T-cell (primary cell): ENCODE results near the gene DLD. TPM values are rescaled to one million over a fixed set of nuclear protein-coding genes. Genes with fewer than 3 reads are reported as not detected.

Source experiments
- ATAC-seq, 4 experiments: fragments of 200-7000 bp in 3 of 4; fragments of 150-1000 bp in 1 of 4; cut with Tn5 transposase; replicated peaks in 1 of 4; 1 replicate in 3 of 4; 2 replicates in 1 of 4; pipeline ENCODE4 v1.10.0; 2021; ENCODE audit warnings: moderate library complexity in 3 of 4, mild to moderate bottlenecking in 2 of 4, moderate number of reproducible peaks in 1 of 4
- CTCF ChIA-PET, 2 donors: fragments of 300-600 bp; sonication (Branson Sonifier 250); formaldehyde crosslinking; loops; one replicate each; lab custom pipeline; 2022; ENCODE audit warnings: antibody characterized with exemption in 2 of 2; lab: Charles Lee
- POLR2A ChIA-PET, 2 donors: fragments of 300-600 bp; sonication (Branson Sonifier 250); formaldehyde crosslinking; loops; one replicate each; lab custom pipeline; 2022; ENCODE audit warnings: antibody characterized with exemption in 2 of 2; lab: Charles Lee
- DNase-seq, 35 experiments: peaks; one replicate each; pipeline versions ENCODE4 v3.0.0 to v3.0.0-alpha.2; 2013 to 2023
- H3K27ac ChIP-seq: one replicate; pipeline ENCODE4 v1.5.1; 2013; ENCODE audit warnings: low read length
- H3K27me3 ChIP-seq, 2 experiments: replicated peaks in 1 of 2; 1 replicate in 1 of 2; 2 replicates in 1 of 2; pipeline versions ENCODE4 v1.6.1 to v1.7.0; 2013; ENCODE audit warnings: low read length in 1 of 2, mixed read lengths in 1 of 2; ENCODE audit not compliant: control insufficient read depth in 2 of 2, insufficient read depth in 2 of 2; ENCODE audit errors: extremely low read depth in 1 of 2
- H3K36me3 ChIP-seq, 2 donors: 1 replicate in 1 of 2; 2 replicates in 1 of 2; pipeline versions ENCODE4 v1.6.1 to v1.7.0; 2013; ENCODE audit warnings: low read length in 1 of 2; ENCODE audit not compliant: control insufficient read depth in 2 of 2, insufficient read depth in 1 of 2; ENCODE audit errors: extremely low read depth in 1 of 2
- H3K4me1 ChIP-seq, 2 experiments: 1 replicate in 1 of 2; 2 replicates in 1 of 2; pipeline versions ENCODE4 v1.6.1 to v1.7.0; 2013; ENCODE audit warnings: low read length in 2 of 2, mixed read lengths in 1 of 2; ENCODE audit not compliant: insufficient read depth in 2 of 2, control insufficient read depth in 1 of 2; ENCODE audit errors: extremely low read depth in 1 of 2
- H3K4me3 ChIP-seq, 2 donors: 1 replicate in 1 of 2; 2 replicates in 1 of 2; pipeline versions ENCODE4 v1.5.1 to v1.7.0; 2013; ENCODE audit warnings: mild to moderate bottlenecking in 2 of 2, low read length in 1 of 2, moderate library complexity in 1 of 2; ENCODE audit not compliant: control insufficient read depth in 1 of 2; ENCODE audit errors: extremely low read depth in 1 of 2
- H3K9me3 ChIP-seq: 2 replicates; pipeline ENCODE4 v1.7.0; 2013
- H3K27ac Mint-ChIP-seq, 2 donors: one replicate each; pipeline ENCODE4 v1.8.0; 2020 to 2021; ENCODE audit warnings: mild to moderate bottlenecking in 2 of 2, mixed read lengths in 2 of 2
- H3K27me3 Mint-ChIP-seq, 2 donors: one replicate each; pipeline ENCODE4 v1.8.0; 2021 to 2022; ENCODE audit warnings: mixed read lengths in 2 of 2
- H3K36me3 Mint-ChIP-seq: one replicate; pipeline ENCODE4 v1.8.0; 2021; ENCODE audit warnings: mixed read lengths
- H3K4me1 Mint-ChIP-seq, 3 donors: one replicate each; pipeline ENCODE4 v1.8.0; 2020 to 2022; ENCODE audit warnings: mixed read lengths in 3 of 3, mild to moderate bottlenecking in 1 of 3
- H3K4me3 Mint-ChIP-seq, 3 donors: one replicate each; pipeline ENCODE4 v1.8.0; 2020 to 2022; ENCODE audit warnings: mild to moderate bottlenecking in 3 of 3, mixed read lengths in 3 of 3, moderate library complexity in 3 of 3
- H3K9me3 Mint-ChIP-seq, 3 donors: one replicate each; pipeline ENCODE4 v1.8.0; 2020 to 2022; ENCODE audit warnings: mixed read lengths in 3 of 3
- WGBS: methylation state at CpG from one replicate; pipeline ENCODE4 v1.1.5; 2013; ENCODE audit warnings: missing lambda C conversion rate; ENCODE audit not compliant: insufficient coverage; 5-methylcytosine and 5-hydroxymethylcytosine counted together
- total RNA-seq, 35 experiments: library from RNA in 6 of 35; stranded (reverse) in 6 of 35; fragments of 120-200 nt in 1 of 35; gene quantifications; one replicate each; pipeline versions ENCODE4 v1.2.1 to v1.2.4 and lab custom pipeline; 2013 to 2026

DLD gene
- total RNA-seq, 5 donors from 2014 or later (not counting 1 experiment from before 2014, with no cell fraction given), result 32.3 to 63.6 (median 41.9) TPM

GRCh38 chr7:107939573-107940489, 48.8 kb downstream of the DLD start:
- no peak for DNase-seq
- Histone ChIP-seq H3K4me3 (no peak overlapping the region), H3K27me3 (no peaks in the 10 kb centered on the region), H3K27ac (no peak overlapping the region), H3K4me1 (no peaks in the 10 kb centered on the region), H3K36me3 (peaks cover 3 to 8% of the 10 kb centered on the region in 2 donors), H3K9me3 (no peaks in the 10 kb centered on the region)
- no peak for ATAC-seq
- H3K9me3 Mint-ChIP-seq, result no peaks in the 10 kb centered on the region
- H3K27ac Mint-ChIP-seq, result no peak overlapping the region
- H3K36me3 Mint-ChIP-seq, result peaks cover 18% of the 10 kb centered on the region
- ChIA-PET CTCF (no interaction called here), POLR2A (no interaction called here)
- H3K27me3 Mint-ChIP-seq, result no peaks in the 10 kb centered on the region
- no peak overlapping the region for H3K4me3 Mint-ChIP-seq
- 94% methylated on average over 15 of the region's 16 CpGs for WGBS
- H3K4me1 Mint-ChIP-seq, result no peaks in the 10 kb centered on the region

DNA sequence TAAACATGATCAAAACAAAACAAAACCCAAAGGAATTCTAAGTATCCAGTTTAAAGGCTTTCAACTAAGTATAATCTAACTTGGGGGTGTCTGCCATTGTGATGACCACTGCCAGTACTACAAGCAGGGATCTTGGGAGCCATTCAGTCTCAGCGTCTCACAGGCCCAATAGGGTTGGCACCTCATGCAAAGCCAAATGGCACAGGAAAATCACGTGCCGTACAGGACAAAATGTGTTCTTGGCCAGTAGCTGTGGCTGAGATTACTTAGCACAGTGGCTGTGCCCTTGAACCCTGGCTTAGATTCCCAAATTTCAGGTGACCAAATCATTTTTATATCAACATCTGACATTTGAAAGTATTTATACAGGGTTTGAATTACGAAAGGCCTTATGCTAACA, 50.0 kb downstream of the DLD start:
- Histone ChIP-seq H3K27ac (no peak overlapping the region), H3K36me3 (peaks cover 3 to 8% of the 10 kb centered on the region in 2 donors), H3K27me3 (no peaks in the 10 kb centered on the region), H3K4me3 (no peak overlapping the region), H3K9me3 (no peaks in the 10 kb centered on the region), H3K4me1 (no peaks in the 10 kb centered on the region)
- Mint-ChIP-seq H3K27me3 (no peaks in the 10 kb centered on the region), H3K4me1 (no peaks in the 10 kb centered on the region), H3K27ac (no peak overlapping the region), H3K4me3 (no peak overlapping the region), H3K9me3 (no peaks in the 10 kb centered on the region), H3K36me3 (peaks cover 18% of the 10 kb centered on the region)
- ChIA-PET CTCF (no interaction called here), POLR2A (interaction anchor here in 1 of 2 donors (0.6 kb wide), 1 partner anchor 11 kb away, joined by 8 read pairs; no protein-coding TSS in a partner anchor)
- 90% methylated on average over 2 of the region's 4 CpGs for WGBS
- no peak for ATAC-seq
- DNase-seq, result no peak

DNA sequence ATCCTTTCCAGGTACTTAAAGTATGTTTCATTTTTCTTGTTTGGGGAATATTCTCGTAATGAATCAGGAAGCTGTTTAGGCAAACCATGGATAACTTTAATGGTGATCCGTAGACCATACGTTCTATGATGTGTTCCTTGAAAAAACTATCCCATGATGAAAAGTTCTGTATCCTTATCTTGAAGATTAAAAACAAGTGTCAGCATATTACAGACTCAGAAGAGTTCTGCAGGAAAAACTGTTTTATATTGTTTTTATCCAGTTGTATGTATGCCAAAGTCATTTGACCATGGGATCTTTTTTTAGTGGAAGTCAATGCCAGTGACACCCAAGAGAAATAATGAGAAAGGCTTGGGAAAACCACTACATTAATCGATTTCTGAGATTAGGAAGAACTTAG, 52.0 kb downstream of the DLD start:
- no peaks in the 10 kb centered on the region for H3K27me3 Mint-ChIP-seq
- ATAC-seq (no peak), DNase-seq (no peak)
- no peaks in the 10 kb centered on the region for H3K27me3 ChIP-seq
- H3K4me1 ChIP-seq, result no peaks in the 10 kb centered on the region
- H3K4me3 Mint-ChIP-seq, result no peak overlapping the region
- WGBS, result no CpG with 5 or more reads among the region's 4 CpGs
- no peaks in the 10 kb centered on the region for H3K4me1 Mint-ChIP-seq
- peaks cover 3 to 8% of the 10 kb centered on the region in 2 donors for H3K36me3 ChIP-seq
- ChIA-PET POLR2A (no interaction called here), CTCF (no interaction called here)
- no peaks in the 10 kb centered on the region for H3K9me3 Mint-ChIP-seq
- peaks cover 18% of the 10 kb centered on the region for H3K36me3 Mint-ChIP-seq
- H3K27ac ChIP-seq, result no peak overlapping the region
- H3K27ac Mint-ChIP-seq, result no peak overlapping the region
- no peak overlapping the region for H3K4me3 ChIP-seq
- H3K9me3 ChIP-seq, result no peaks in the 10 kb centered on the region

- no peak overlapping the region for H3K27ac Mint-ChIP-seq
- no peaks in the 10 kb centered on the region for H3K9me3 ChIP-seq
- no peak overlapping the region for H3K4me3 Mint-ChIP-seq
- H3K4me1 ChIP-seq, result no peaks in the 10 kb centered on the region
- no peak overlapping the region for H3K4me3 ChIP-seq
- no CpG with 5 or more reads among the region's 3 CpGs for WGBS
- no peak for ATAC-seq
- H3K27ac ChIP-seq, result no peak overlapping the region
- H3K9me3 Mint-ChIP-seq, result no peaks in the 10 kb centered on the region
- no peaks in the 10 kb centered on the region for H3K27me3 ChIP-seq
- DNase-seq, result no peak
- POLR2A ChIA-PET, result no interaction called here
- no peaks in the 10 kb centered on the region for H3K4me1 Mint-ChIP-seq
- H3K27me3 Mint-ChIP-seq, result no peaks in the 10 kb centered on the region
- peaks cover 17% of the 10 kb centered on the region for H3K36me3 Mint-ChIP-seq
- CTCF ChIA-PET, result no interaction called here
- H3K36me3 ChIP-seq, result peaks cover 3 to 8% of the 10 kb centered on the region in 2 donors
Observed at GRCh38 chr7:107944411-107945169, 53.6 kb downstream of the DLD start.

GRCh38 chr7:107945332-107945731, 54.3 kb downstream of the DLD start:
- no peak for ATAC-seq
- H3K4me1 ChIP-seq, result no peaks in the 10 kb centered on the region
- Mint-ChIP-seq H3K27ac (no peak overlapping the region), H3K9me3 (no peaks in the 10 kb centered on the region), H3K4me3 (no peak overlapping the region), H3K27me3 (no peaks in the 10 kb centered on the region), H3K4me1 (no peaks in the 10 kb centered on the region), H3K36me3 (peaks cover 12% of the 10 kb centered on the region)
- CTCF ChIA-PET, result no interaction called here
- no peak for DNase-seq
- no peaks in the 10 kb centered on the region for H3K9me3 ChIP-seq
- no peak overlapping the region for H3K27ac ChIP-seq
- 100% methylated on average over 1 of the region's 2 CpGs for WGBS
- H3K36me3 ChIP-seq, result peaks cover 0 to 2% of the 10 kb centered on the region in 2 donors
- H3K4me3 ChIP-seq, result no peak overlapping the region
- H3K27me3 ChIP-seq, result no peaks in the 10 kb centered on the region
- POLR2A ChIA-PET, result no interaction called here

- ATAC-seq, result no peak
- Mint-ChIP-seq H3K4me1 (no peaks in the 10 kb centered on the region), H3K27ac (no peak overlapping the region), H3K4me3 (no peak overlapping the region), H3K27me3 (no peaks in the 10 kb centered on the region), H3K9me3 (no peaks in the 10 kb centered on the region), H3K36me3 (peaks cover 4% of the 10 kb centered on the region)
- WGBS, result no CpG with 5 or more reads among the region's 2 CpGs
- Histone ChIP-seq H3K4me1 (no peaks in the 10 kb centered on the region), H3K9me3 (no peaks in the 10 kb centered on the region), H3K36me3 (no peaks in the 10 kb centered on the region), H3K4me3 (no peak overlapping the region), H3K27me3 (no peaks in the 10 kb centered on the region), H3K27ac (no peak overlapping the region)
- no peak for DNase-seq
- CTCF ChIA-PET, result no interaction called here
- POLR2A ChIA-PET, result no interaction called here
Observed at GRCh38 chr7:107946451-107946850, 55.5 kb downstream of the DLD start.
